HG02610 (cell line): Measurements from ENCODE around the gene DOCK10.

Experiments used
- ATAC-seq: cut with Tn5 transposase; IDR thresholded peaks from one replicate; pipeline ENCODE4 v1.9.1; 2021; ENCODE audit warnings: mild to moderate bottlenecking, moderate library complexity; ENCODE audit not compliant: unreplicated experiment

The DOCK10 gene

DNA sequence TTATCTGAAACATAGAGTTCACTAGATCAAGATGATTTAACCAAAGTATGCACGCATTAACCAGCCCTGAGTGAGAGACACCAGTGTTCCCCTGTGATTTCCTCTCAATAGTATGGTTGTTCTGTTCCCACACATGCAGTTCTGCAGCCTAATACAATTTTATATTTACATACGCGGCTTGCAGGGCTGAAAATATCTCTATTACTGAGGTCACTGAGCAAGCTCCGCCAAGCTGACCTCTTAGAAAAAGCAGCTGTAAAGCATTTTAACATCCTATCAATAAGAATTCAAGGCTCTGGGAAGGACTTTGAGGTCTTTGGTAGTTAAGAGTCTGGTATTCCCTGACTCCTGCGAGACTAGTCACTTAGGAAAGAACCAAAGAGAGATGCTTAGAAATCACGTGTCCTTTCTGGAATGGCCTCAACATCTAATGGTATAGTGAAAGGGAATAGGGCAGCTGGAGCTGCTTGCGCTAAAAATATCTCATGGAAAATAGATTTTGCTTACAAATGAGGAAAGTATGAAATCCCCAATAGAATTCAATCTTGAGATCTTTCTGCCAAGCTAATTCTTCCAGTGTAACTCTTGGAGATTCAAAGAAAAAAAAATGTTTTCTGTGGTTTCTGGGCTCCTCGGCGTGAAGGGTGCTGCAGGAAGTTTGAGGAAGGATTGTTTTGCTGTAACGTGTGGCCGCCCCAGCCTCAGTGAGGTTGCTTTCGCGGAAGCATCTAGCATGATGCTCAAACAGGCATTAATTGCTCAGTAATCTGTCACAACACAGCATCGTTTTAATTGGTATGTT, 59.2 kb downstream of the DOCK10 start:
- peak; percentile 74 for ATAC-seq

GRCh38 chr2:224982226-224982625, 60.0 kb downstream of the DOCK10 start:
- no peak for ATAC-seq

DNA sequence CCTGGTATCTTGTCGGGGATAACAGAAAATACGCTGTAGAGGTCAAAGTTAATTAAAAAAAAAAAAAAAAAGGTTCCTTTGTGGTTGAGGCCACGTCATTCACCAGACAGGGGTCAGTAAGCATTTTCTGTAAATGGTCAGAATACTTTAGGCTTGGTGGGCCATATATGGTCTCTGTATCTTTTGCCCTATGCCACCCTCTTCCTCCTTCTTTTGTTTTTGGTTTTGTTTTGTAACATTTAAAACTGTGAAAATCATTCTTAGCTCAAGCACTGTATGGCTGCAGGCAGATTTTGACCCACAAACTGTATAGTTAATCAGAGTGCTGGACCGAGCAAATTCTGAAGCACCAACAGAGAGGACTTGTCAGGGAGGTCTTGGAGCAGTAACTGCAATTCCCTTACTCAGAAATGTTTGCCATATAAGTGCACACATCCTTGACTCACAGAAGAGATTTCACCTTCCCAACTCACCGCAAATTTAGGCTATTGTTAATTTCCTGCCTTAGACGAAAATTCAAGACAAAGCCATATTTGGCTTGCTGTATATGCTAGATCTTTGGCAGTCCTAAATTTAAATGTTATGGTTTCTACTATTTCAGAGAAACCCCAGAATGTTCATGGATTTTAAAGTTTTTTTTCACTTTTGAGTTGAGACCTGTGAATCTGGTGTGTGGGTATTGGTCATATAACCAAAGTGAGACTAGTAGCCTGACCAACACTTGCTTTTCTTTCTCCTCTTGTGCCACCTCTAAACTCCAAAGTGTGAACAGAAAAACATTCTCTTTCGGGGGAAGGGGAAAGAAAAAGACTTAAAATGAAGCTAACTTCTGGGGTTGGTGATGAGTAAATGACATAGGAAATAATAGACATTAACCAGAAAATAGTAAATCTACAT, 65.4 kb downstream of the DOCK10 start:
- no peak for ATAC-seq

- ATAC-seq = no peak
These were observed 66.5 kb downstream of the DOCK10 start for GRCh38 chr2:224975761-224976160.

GRCh38 chr2:224973112-224974016, 68.9 kb downstream of the DOCK10 start:
- no peak for ATAC-seq

- ATAC-seq = peak; percentile 33
These were observed 71.1 kb downstream of the DOCK10 start for GRCh38 chr2:224971214-224971613.

DNA sequence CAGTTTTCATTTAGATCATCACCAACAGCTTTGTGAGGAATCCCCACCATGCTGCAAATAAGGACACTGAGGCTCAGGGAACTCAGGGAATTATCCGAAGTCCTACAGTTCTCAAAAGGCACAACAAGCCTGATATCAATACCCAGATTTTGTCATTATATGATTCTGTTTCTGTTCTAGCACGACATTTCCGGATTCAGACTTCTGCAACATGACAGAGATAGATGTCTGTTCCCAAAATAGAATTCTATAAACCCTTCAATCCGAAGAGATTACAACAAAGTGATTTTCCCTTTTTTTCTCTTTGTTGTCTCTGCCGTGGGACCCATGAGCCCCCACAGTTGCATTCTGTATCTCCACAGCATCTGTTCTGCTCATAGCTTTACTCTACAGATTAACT, 72.0 kb downstream of the DOCK10 start:
- ATAC-seq = peak; percentile 9

- ATAC-seq = peak; percentile 75
These were observed 72.5 kb downstream of the DOCK10 start for GRCh38 chr2:224969633-224970260.

DNA sequence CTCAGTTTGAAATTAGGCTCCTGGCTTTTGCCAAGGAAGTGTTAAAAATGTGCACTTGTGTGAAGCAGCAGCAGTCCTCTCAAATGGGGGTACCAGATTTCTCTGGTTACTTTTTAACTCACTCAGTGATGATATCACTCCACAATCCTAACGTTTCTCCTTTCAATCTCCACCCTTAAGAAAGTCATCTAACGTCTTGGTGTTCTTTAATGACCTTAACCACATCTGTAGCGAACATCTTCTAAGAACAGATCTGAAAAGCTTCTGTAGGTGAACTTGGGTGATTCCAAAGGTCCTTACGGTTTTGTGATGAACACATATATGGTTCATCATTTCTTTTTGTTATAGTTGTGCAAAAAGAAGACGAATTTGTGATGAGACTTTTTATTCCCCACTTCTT, 73.2 kb downstream of the DOCK10 start:
- ATAC-seq = no peak

- no peak for ATAC-seq
These were observed 74.2 kb downstream of the DOCK10 start for GRCh38 chr2:224968051-224968450.

- no peak for ATAC-seq
These were observed 75.7 kb downstream of the DOCK10 start for GRCh38 chr2:224966613-224967012.

GRCh38 chr2:224959556-224959955, 82.7 kb downstream of the DOCK10 start:
- no peak for ATAC-seq

DNA sequence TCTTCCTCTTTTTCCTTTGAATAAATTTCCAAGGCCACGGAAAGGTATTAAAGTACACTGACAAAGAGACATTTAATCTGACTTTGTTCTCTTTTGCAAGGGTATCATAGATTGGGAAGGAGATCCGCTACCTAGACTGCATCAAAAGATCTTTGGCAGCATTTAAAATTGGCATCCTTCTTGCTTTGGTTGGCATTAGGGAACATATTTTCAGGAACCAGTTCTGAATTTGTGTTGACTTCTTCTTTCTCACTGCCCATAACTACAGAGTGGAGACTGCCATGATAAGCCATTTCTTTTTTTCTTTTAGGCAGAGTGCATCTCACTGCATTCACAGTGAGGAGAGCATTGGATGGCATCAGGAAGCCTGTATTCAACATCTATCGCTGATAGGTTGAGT, 83.4 kb downstream of the DOCK10 start:
- no peak for ATAC-seq

DNA sequence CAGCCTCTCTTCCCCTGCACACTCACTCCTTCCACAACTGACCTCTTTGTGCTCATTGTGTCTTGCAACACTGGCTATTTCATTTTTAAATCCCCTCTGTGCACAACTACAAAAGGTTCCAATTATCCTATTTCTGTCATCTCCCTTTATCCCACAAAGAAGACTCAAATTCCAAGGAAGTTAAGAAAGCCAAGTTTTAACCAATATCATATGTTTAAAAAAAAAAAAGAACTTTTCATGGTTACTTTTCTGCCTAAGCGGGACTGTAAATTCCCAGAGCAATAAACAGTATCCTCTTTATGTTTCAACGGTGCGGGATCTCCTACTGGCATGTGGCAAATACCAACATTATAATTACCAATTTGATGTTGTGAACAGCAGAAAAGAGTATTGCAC, 83.8 kb downstream of the DOCK10 start:
- no peak for ATAC-seq

- peak; percentile 90 for ATAC-seq
These were observed 84.5 kb downstream of the DOCK10 start for GRCh38 chr2:224957540-224958461.

- ATAC-seq = no peak
These were observed 85.6 kb downstream of the DOCK10 start for GRCh38 chr2:224956706-224957105.

DNA sequence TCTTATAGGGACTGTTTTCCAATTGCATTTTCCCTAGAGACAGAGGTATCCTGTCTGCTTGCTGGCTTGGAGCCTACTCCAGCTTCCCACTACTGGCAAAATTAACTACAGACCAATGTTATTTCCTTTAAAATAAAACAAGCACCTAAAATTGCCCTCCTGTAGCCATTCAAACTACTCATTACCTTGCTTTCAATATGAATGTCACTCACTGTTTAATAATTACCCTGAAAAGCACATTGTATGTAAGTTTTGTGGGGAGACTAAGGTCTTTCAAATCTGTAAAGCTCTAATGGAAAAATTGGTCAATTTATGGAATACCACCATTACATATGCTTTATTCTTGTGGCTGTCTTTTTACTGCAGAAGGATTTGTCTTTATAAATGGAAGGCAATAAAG, 87.3 kb downstream of the DOCK10 start:
- ATAC-seq = no peak

DNA sequence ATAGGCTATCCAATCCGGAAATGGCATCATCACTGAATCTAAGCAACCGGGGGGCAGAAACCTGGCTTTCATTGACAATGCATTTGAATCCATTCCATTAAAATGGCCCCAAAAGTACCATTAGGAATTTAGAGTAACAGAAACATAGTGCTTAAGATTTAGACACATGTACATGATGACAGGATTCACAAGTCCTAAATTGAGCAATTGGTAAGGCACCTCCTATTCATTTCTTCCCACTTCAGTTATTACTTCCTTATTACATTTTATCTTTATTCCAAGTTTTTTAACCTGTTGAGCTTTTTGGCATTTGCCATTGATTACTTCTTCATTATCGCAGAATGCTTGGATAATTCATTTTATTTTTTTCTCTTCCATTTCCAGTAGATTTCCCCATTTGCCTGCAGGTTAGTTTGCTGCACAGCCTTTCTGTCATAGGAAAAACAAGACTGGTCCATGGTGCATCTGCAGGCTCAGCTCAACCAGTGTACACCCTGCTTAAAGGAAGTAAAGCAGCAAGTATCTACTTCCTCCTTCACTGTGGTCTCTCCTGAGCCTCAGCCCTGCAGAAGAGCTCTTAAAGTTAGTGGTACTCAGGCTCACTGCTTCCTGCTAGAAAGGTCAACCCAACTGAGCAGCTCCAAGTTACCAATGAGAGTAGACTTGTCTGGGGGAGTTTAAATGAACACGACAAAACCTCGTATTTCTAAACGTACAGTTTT, 89.2 kb downstream of the DOCK10 start:
- peak; percentile 38 for ATAC-seq
